ENCODE measurements around the gene RTEL1.
"Not testable (repeated sequence)": the region's sequence is repeated elsewhere in the genome, so short reads cannot be mapped to it uniquely, and the experiment has no call there.

RTEL1 gene

GRCh38 chr20:63627129-63627750, 30.9 kb upstream of the RTEL1 start:
- peak; percentile 91 for DNase-seq (ENCODE audit: low read depth in 2 of 2)

DNA sequence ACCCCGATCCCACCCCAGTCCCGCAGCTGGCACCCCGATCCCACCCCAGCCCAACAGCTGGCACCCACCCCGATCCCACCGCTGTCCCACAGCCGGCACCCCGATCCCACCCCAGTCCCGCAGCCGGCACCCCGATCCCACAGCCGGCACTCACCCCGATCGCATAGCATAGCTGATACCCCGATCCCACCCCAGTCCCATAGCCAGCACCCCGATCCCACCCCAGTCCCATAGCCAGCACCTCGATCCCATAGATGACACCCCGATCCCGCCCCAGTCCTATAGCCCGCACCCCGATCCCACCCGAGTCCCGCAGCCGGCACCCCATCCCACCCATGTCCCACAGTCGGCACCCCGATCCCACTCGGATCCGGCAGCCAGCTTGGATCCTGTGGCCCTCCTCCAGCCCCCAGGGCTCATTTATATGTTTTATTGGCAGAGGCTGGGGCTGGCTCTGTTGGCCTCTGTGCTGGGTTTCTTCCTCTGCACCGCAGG, 30.3 kb upstream of the RTEL1 start:
- no peak for DNase-seq (ENCODE audit: low read depth in 2 of 2)

DNA sequence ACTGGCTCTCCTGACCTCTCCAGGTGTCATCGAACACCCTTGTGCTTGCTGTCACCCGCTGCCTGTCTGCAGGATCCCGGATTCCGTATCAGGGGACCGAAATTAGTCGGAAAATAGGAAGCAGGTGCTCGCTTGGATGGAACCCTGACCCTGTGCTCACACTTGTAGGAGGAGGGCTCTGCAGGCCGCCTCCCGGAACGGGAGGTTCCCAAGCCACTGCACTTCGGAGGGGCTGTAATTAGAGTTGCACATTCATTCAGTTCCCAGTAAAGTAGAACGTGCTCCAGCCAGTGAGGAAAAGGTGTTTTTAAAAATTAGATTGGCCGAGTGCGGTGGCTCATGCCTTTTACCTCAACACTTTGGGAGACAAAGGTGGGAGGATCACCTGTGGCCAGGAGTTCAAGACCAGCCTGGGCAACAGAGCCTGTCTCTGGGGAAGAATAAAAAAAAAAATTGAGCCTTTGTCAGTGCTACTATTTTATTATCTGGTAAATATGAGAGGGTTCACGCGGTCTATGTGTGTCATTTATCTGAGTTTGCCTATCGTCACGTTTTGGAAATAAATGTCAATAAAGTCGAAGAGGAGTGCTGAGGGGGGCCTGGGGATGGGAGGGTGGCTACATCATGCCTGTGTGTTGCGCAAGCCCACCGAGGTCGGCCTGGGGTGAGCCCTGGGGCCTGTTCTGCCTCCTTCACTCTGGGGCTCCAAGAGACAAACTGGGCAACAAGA, 29.7 kb upstream of the RTEL1 start:
- peak; percentile 51 to 65 for DNase-seq (ENCODE audit: low read depth in 2 of 2)

GRCh38 chr20:63630956-63631355, 27.2 kb upstream of the RTEL1 start:
- DNase-seq (ENCODE audit: low read depth in 2 of 2) = not testable (repeated sequence)

- DNase-seq (ENCODE audit: low read depth in 2 of 2) = not testable (repeated sequence)
Observed at GRCh38 chr20:63631426-63631825, 26.7 kb upstream of the RTEL1 start.

DNA sequence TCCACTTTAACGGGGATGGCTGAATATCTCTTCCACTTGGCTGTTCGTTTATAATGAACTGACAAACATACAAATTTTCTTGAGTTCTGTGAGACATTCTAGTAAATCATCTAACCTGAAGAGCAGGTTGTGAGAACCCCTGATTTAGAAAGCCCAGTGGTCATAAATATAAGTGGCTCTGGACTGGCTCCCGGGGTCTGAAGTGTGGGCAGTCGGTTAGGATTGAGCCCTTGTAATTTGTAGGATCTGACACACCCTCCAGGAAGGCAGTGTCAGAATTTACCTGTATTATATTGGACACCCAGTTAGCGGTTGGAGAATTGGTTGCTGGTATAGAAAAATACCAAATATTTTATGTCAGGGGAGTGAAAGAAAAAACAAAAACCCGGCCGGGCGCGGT, 24.4 kb upstream of the RTEL1 start:
- DNase-seq (ENCODE audit: low read depth in 2 of 2) = no peak

DNA sequence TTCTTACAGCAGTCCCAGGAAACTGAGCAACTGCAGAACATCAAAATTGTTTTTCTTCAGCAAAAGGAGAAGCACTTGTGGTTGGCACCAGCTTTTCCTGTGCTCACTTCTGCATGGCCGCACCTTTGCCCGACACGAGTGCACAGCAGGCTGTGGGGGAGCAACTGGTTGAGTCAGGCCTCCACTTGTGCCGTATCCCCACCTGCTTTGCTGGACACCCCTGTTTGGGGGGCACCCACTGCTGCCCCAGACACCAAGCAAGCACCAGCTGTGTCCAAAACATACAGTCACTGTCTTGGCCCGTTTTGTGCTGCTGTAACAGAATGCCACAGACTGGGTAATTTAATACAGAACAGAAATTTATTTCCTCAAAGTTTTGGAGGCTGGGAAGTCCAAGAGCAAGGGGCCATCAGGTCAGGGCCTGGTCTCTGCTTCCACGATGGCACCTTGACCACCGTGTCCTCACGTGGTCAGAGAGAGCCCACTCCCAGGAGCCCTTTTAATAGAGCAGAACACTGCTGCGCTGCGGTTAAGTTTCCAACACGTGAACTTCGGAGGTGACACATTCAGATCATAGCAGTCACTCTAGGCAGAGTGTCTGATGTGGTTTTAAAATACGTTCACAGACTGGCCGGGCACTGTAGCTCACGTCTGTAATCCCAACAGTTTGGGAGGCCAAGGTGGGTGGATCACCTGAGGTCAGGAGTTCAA, 22.5 kb upstream of the RTEL1 start:
- DNase-seq (ENCODE audit: low read depth in 2 of 2) = no peak

DNA sequence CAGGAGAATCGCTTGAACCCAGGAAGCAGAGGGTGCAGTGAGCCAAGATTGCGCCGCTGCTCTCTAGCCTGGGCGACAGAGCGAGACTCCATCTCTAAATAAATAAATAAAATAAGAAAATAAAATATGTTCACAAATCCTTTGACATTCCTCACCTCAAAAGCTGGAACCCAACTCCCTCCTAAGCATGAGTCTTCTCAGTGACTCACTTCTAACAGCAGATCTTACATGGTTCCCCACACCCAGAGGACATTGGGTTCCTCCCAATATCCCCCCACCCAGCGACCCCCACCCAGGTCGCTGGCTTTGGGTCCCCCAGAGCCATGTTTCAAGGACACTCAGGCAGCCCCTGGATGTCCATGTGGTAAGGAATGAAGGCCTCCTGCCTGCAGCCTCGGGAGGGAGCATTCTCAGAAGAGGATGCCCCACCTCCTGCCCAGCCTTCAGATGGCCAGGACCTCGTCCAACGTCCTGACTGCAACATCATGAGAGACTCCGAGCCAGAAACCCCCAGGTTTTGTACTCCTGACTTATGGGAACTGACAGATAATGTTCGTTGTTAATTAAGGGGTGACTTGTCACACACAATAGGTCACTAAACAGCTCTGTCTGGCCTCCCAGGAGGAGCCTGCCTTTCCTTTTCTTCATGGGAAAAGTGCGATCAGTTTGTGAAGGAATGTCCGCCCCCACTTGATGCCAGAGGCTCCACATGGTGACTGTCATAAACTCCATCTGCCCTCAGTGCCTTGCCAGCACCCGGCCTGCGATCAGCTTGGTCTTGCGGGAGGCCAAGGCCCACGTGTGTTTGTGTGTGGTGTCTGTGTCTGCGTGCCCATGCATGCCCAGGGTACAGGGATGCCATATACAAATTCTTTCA, 21.1 kb upstream of the RTEL1 start:
- DNase-seq (ENCODE audit: low read depth in 2 of 2) = no peak

- DNase-seq (ENCODE audit: low read depth in 2 of 2) = no peak
Observed at GRCh38 chr20:63639093-63639975, 18.8 kb upstream of the RTEL1 start.

- no peak for DNase-seq (ENCODE audit: low read depth in 2 of 2)
Observed at GRCh38 chr20:63640086-63640485, 18.0 kb upstream of the RTEL1 start.

DNA sequence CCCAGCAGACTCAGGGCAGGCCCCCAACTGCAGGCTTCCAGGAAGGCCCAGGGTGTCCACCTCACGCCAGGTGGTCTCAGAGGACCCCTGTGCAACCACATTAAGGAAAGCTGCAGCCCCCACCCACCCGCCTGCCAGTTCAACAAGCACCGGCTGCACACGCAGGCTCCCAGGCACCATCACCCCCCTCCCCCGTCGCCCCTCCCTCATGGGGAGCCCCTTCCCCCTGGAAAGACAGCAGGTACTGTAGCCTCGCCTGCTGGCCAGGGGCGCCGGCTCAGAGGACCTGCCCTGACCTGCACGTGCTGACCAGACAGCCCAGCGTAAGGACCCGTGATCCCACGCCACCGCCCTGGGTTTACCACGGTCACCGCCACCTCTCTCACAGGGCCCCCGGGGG, 17.4 kb upstream of the RTEL1 start:
- not testable (repeated sequence) for DNase-seq (ENCODE audit: low read depth in 2 of 2)

- no peak for DNase-seq (ENCODE audit: low read depth in 2 of 2)
Observed at GRCh38 chr20:63641146-63641791, 16.8 kb upstream of the RTEL1 start.

DNA sequence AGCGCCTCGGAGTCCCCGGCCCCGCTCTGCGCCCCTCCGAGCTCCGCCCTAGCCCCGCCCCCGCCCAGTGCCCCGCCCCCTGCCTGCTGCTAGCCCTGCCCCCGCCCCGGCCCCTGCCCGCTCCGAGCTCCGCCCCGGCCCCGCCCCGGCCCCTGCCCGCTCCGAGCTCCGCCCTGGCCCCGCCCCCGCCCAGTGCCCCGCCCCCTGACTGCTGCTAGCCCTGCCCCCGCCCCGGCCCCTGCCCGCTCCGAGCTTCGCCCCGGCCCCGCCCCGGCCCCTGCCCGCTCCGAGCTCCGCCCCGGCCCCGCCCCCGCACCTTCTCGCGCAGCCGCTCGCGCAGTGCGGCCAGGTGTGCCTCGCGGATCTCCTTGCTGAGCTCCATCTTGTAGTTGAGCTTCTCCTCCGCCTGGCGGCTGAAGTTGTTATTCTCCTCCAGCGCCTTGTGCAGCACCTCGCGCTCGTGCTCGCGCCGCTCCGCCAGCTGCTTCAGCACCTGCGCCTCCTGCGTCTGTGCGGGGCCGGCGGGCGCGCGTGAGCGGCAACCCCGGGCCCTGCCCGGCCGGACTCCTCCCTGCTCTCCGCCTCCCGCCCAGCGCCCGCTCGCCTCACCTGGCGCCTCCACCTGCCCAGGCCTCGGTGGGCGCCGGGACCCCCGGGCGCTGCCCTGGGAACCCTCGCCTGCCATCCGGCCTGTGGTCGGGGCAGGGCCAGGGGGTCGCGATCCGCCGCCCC, 16.2 kb upstream of the RTEL1 start:
- DNase-seq (ENCODE audit: low read depth in 2 of 2) = peak; percentile 98 to 99

DNA sequence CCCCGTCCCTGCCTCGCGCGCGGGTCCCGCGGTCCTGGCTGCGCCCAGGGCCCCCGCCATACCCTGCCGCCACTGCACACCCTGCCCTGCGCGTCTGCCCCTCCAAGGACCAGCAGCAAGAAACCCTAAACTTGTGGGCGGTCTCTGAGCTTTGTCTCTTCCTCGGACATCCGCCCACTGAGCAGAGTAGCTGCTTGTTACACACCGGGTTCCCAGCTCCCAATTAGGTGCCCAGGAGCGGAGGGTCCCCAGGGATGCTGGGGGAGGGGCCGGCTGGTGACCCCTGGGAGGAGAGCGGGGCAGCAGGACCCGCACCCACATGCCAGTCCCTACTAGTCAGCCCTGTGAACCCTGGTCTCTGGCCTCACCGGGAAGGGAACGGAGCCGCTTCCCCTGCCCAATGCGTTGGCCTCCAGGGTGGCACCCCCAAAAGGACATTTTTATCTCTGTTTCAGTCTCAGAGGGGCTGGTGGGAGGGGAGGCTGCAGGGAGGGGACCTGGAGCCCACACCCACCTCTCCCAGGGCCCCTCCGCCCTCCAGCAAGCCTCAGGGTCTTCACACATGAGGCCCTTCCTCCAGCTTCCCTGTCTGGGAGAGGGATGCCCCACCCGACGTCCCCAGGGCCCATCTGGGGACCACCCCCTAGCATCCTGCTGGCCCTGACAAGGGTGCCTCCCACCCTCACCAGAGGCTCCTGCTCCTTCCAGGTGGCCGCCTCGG, 15.4 kb upstream of the RTEL1 start:
- DNase-seq (ENCODE audit: low read depth in 2 of 2) = no peak

- no peak for DNase-seq (ENCODE audit: low read depth in 2 of 2)
Observed at GRCh38 chr20:63643499-63643898, 14.6 kb upstream of the RTEL1 start.

DNA sequence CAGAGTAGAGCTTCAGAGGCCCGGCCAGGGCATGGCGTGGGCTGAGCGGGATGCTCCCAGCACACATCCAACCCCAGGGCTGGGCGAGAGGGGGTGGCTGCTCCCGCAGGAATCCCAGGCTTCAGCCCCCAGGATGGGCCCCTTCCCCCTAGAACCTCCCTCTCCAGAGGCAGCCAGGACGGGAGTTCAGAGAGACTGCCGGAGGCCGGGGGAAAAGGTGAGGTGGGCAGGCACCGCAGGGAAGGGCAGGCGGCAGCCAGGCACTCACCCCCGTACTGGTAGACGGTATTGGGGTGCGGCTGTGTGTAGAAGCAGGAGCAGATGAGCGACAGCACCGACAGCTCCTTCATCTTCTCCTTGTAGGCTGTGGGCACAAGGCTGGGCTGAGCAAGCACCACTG, 14.2 kb upstream of the RTEL1 start:
- DNase-seq (ENCODE audit: low read depth in 2 of 2) = no peak

DNA sequence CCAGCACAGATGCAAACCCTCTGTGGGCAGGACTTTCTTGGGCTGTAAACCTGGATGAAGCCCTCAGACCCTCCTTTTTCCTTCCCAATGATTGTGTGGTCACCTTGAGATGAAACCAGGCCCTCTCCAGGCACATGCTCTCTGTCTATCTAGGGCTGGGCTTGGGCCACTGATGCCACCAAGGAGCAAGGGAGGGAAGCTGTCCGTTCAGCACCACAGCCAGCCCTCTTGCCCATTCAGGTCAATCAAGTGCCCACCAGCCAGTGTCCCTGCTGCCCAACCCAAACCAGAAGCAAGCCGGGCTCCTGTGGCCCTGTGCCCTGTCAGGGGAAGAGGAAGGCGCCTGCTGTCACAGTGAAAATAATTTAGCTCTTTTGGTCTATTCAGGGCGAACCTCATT, 12.9 kb upstream of the RTEL1 start:
- no peak for DNase-seq (ENCODE audit: low read depth in 2 of 2)

GRCh38 chr20:63648190-63648589, 9.9 kb upstream of the RTEL1 start:
- DNase-seq (ENCODE audit: low read depth in 2 of 2) = no peak
